GM20000 (cell line): Measurements from ENCODE around the gene GJB1.

Experiments used
- DNase-seq: peaks from one replicate; pipeline ENCODE4 v3.0.0; 2012; ENCODE audit warnings: low spot score
- TF ChIP-seq, protein P1 (sequence below): IDR thresholded peaks from 2 replicates; pipeline ENCODE4 v1.5.1; 2012; ENCODE audit warnings: mild to moderate bottlenecking, control low read depth; ENCODE audit errors: extremely low read depth, missing control alignments

Gene GJB1

DNA sequence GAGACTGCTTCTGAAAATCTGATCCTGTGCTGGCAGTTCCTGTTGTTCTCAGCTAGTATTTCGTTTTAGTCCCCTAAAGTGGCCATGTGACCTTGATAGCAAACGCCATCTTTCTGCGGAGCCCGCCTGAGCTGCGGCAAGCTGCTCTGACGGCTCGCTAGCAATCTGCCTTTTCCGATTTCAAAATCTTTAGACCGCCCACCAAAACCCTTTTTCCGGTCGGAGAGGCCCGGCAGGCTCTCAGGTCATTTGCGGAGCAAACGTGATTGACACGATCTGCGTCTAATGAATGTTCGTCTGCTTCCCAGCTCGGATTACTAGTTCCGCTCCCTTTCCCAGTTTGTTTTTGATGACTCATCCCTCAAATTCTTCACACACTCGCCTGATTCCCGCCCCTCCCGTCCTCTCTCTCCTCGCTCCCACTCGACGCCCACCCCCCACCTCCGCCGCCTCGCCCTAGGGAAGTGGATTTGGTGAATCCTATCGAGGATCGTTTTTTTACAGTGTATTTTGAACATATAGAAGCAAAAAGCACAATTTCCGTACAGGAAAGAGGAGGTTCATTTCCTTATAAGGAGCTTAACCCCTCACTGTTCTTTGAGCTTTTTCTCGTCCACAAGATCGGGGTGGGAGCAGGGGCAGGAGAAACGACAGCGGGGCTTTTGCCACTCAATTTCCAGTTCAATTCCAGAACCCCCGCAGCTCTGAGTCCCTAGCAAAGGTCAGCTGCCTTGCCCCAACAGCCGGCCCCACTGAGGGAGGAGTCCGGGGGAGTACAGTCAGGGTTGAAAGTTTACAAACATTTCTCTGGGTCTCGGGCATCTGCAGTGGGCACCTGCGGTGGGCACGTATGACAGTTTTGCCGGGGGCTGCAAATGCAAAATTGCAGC is 40.9 kb upstream of the GJB1 start:
- TF ChIP-seq, protein P1, sequence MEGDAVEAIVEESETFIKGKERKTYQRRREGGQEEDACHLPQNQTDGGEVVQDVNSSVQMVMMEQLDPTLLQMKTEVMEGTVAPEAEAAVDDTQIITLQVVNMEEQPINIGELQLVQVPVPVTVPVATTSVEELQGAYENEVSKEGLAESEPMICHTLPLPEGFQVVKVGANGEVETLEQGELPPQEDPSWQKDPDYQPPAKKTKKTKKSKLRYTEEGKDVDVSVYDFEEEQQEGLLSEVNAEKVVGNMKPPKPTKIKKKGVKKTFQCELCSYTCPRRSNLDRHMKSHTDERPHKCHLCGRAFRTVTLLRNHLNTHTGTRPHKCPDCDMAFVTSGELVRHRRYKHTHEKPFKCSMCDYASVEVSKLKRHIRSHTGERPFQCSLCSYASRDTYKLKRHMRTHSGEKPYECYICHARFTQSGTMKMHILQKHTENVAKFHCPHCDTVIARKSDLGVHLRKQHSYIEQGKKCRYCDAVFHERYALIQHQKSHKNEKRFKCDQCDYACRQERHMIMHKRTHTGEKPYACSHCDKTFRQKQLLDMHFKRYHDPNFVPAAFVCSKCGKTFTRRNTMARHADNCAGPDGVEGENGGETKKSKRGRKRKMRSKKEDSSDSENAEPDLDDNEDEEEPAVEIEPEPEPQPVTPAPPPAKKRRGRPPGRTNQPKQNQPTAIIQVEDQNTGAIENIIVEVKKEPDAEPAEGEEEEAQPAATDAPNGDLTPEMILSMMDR: no peak
- peak; percentile 71 for DNase-seq

DNA sequence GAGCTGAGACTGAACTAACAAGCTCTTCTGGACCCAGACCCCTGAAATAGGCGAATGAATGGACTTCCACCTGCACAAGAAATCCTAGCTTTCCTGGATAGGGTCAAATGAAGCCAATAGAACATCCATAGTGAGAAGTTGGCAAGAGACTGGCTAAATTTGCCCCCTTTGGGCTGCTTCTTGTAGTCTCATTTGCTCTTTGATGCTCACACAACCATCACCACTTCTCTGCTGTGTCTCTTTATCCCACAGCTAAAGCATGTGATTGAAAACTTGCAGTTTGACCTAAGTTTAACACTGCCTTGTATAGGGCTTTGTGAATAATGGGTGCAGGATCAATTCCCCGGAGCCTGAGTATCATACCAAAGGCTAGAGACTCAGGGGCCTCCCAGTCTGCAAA is 40.2 kb upstream of the GJB1 start:
- no peak for DNase-seq
- TF ChIP-seq, protein P1: no peak

DNA sequence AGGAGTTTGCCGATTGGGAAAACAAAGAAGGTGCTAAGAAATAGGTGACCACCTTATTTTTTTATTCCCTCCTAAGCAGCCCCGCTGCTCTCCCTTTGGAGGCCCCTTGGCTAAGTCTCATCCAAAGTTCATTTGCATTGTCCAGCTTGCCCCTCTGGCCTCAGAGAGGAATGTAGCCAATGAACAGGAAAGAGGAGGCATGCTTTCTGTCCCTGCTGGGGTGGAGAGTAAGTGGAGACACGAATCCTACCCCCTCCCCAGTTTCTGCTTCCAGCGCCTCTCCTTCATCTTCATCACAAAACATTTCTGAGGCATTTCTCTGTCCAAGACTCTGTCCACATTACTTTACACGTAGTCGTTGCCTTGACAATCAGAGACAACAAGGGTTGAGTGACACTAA is 39.7 kb upstream of the GJB1 start:
- TF ChIP-seq, protein P1: no peak
- DNase-seq: no peak

DNA sequence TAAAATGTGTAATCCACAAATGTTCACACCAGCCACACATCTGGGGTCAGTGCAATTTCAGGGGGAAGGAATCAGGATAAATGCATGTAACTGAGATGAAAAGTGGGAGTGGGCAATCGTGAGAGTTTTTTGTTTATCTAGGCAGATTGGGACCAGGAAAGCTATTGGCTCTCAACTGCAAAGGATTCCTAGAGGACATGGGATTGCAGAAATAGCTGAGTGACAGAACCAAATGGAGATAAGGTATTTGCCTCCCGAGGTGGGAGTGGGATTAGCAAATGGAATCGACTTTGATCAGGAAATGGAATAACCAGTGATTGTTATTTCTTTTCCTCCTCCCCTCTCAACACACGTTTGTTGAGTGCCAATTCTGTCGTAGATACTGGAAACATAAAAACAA is 38.9 kb upstream of the GJB1 start:
- DNase-seq: no peak
- TF ChIP-seq, protein P1: no peak

DNA sequence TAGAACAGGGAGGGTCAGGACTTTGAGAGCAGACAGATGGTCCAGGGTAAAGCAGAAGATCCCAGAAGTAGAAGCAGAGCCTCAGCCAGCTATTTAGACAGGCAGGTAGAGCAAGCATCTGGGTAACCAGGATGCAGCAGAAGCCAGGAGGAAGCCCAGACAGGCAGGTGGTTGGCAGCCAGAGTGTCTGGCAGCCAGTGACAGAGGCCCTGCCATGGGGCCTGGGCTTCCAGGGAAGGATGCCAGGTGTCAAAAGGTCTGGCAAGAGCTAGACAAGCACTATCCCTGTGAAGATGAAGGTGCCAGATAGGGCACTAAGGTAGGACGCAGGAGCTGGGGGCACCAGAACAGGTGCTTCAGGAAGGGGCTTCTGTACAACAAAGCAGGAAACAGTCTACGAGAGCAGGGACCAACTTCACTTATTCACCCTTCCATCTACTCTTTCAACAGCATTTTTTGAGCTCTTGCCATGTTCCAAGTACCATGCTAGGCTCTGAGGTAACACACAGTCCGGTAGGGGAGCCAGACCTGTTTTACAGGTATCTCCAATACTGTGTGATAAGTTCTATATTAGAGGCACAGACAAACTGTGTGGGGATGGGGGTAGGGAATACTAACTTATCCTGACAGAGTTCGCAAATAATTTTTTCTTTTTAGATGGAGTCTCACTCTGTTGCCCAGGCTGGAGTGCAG is 38.1 kb upstream of the GJB1 start:
- TF ChIP-seq, protein P1: no peak
- no peak for DNase-seq

DNA sequence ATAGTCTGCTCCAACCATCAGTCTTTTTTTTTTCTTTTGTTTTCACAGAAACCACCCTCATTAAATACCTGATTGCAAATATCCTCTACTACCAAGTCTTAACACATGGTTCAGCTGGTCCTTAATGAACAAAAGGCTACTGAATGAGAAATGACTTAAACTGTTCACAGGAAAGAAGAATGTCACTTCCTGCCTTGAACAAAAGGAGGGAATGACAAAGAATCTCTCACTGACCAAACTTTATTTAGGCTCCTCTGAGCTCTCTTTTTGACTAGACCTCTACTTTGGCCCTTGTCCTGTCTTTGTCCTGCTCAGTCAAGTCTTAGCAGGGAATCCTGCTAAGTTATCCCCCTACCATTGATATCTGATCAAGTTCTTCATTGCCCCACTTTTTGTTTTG is 31.8 kb upstream of the GJB1 start:
- no peak for DNase-seq
- TF ChIP-seq, protein P1: no peak

DNA sequence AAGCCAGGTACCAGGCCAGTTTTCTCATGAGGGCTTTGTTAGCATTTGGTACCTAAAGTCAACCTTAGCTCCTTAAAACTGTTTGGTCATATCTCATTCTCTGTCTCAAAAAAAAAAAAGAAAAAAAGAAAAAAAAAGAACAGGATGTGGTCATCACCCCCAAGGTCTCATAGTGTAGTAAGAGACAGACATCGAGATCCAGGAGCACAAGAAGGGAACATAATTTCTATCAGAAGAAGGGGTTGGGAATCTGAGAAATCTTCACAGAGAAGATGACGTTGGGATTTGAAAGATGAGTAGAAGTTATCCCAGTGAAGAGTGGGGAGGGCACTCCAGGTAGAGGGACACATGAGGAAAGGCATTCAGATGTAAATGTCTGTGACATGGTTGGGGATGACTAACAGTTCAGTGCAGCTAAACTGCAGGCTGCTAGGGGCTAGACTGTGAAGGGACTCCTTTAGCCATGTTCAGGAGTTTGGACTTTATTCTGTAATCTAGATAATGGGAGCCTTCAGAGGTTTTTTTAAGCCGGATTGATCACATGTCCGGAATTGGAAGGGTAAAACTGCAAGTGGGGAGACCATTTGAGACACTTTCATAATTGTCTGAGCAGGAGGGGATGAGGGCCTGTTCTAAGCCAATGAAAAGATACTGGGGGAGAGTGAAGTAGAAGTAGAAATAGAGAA is 26.9 kb upstream of the GJB1 start:
- TF ChIP-seq, protein P1: no peak
- peak; percentile 8 for DNase-seq
